Ascending aorta (tissue), 2 donors: ENCODE results near the gene RAB3GAP1. TPM values are rescaled to one million over a fixed set of nuclear protein-coding genes. Genes with fewer than 3 reads are reported as not detected.
A peak's percentile ranks its signal among the peaks of the same experiment; 100 is the strongest.
"Not testable (repeated sequence)": the region's sequence is repeated elsewhere in the genome, so short reads cannot be mapped to it uniquely, and the experiment has no call there.

Experiments
- DNase-seq, 2 donors: peaks; one replicate each; pipeline ENCODE4 v3.0.0-alpha.2; 2019; ENCODE audit warnings: low spot score in 2 of 2
- H3K27ac ChIP-seq, 2 donors: fragments of 200-600 bp; sonication (generic); one replicate each; pipeline ENCODE4 v1.5.1; 2016 to 2017; ENCODE audit warnings: mild to moderate bottlenecking in 1 of 2
- H3K27me3 ChIP-seq: fragments of 200-600 bp; sonication (generic); one replicate; pipeline ENCODE4 v1.5.1; 2017
- H3K36me3 ChIP-seq, 2 donors: fragments of 200-600 bp; sonication (generic); one replicate each; pipeline ENCODE4 v1.5.1; 2016
- H3K4me1 ChIP-seq, 2 donors: fragments of 200-600 bp; sonication (generic); one replicate each; pipeline ENCODE4 v1.5.1; 2016 to 2017; ENCODE audit warnings: mild to moderate bottlenecking in 1 of 2
- H3K4me3 ChIP-seq, 2 donors: fragments of 200-600 bp; sonication (generic); one replicate each; pipeline ENCODE4 v1.5.1; 2016 to 2017; ENCODE audit warnings: mild to moderate bottlenecking in 1 of 2
- H3K9me3 ChIP-seq, 2 donors: fragments of 200-600 bp; sonication (generic); one replicate each; pipeline ENCODE4 v1.5.1; 2016
- intact Hi-C: fragments of 100-400 bp; cut with DNase I; formaldehyde crosslinking; loops from one replicate; pipeline ENCODE4 v1.15.1; 2023
- total RNA-seq: library from RNA; depleted of rRNA; stranded (reverse); fragments of >200 nt; gene quantifications from one replicate; pipeline ENCODE4 v1.1.0, GENCODE V29; 2016
- TF ChIP-seq, protein P1 (sequence below), 3 experiments: fragments of 200-600 bp in 2 of 3; fragments of 450-650 bp in 1 of 3; sonication (generic) in 2 of 3; IDR thresholded peaks; one replicate each; pipeline ENCODE4 v1.5.1; 2016 to 2019; ENCODE audit warnings: antibody characterized with exemption in 3 of 3, mild to moderate bottlenecking in 1 of 3, moderate library complexity in 1 of 3

Gene RAB3GAP1
- total RNA-seq, 1 donor from 2014 or later, result 14.8 TPM

GRCh38 chr2:135029481-135030134, 22.5 kb upstream of the RAB3GAP1 start:
- intact Hi-C loops, result no loop called here
- TF ChIP-seq, protein P1, sequence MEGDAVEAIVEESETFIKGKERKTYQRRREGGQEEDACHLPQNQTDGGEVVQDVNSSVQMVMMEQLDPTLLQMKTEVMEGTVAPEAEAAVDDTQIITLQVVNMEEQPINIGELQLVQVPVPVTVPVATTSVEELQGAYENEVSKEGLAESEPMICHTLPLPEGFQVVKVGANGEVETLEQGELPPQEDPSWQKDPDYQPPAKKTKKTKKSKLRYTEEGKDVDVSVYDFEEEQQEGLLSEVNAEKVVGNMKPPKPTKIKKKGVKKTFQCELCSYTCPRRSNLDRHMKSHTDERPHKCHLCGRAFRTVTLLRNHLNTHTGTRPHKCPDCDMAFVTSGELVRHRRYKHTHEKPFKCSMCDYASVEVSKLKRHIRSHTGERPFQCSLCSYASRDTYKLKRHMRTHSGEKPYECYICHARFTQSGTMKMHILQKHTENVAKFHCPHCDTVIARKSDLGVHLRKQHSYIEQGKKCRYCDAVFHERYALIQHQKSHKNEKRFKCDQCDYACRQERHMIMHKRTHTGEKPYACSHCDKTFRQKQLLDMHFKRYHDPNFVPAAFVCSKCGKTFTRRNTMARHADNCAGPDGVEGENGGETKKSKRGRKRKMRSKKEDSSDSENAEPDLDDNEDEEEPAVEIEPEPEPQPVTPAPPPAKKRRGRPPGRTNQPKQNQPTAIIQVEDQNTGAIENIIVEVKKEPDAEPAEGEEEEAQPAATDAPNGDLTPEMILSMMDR (IDR thresholded peaks at IDR 0.05), result no peak
- H3K27ac ChIP-seq, result no peak overlapping the region
- H3K36me3 ChIP-seq, result no peaks in the 10 kb centered on the region
- no peak overlapping the region for H3K4me3 ChIP-seq
- no peaks in the 10 kb centered on the region for H3K4me1 ChIP-seq
- H3K27me3 ChIP-seq, result no peaks in the 10 kb centered on the region
- no peak for DNase-seq
- H3K9me3 ChIP-seq, result no peaks in the 10 kb centered on the region

- H3K36me3 ChIP-seq, result no peaks in the 10 kb centered on the region
- no peaks in the 10 kb centered on the region for H3K9me3 ChIP-seq
- H3K4me1 ChIP-seq, result no peaks in the 10 kb centered on the region
- no peaks in the 10 kb centered on the region for H3K27me3 ChIP-seq
- no peak overlapping the region for H3K27ac ChIP-seq
- H3K4me3 ChIP-seq, result no peak overlapping the region
- TF ChIP-seq, protein P1 (IDR thresholded peaks at IDR 0.05), result no peak
- no peak for DNase-seq
- intact Hi-C loops, result no loop called here
Measured at GRCh38 chr2:135030826-135031225, 21.3 kb upstream of the RAB3GAP1 start.

GRCh38 chr2:135033216-135033615, 18.9 kb upstream of the RAB3GAP1 start:
- H3K36me3 ChIP-seq, H3K27ac ChIP-seq, DNase-seq, H3K27me3 ChIP-seq, intact Hi-C loops, H3K9me3 ChIP-seq, H3K4me1 ChIP-seq, H3K4me3 ChIP-seq: not testable (repeated sequence)

DNA sequence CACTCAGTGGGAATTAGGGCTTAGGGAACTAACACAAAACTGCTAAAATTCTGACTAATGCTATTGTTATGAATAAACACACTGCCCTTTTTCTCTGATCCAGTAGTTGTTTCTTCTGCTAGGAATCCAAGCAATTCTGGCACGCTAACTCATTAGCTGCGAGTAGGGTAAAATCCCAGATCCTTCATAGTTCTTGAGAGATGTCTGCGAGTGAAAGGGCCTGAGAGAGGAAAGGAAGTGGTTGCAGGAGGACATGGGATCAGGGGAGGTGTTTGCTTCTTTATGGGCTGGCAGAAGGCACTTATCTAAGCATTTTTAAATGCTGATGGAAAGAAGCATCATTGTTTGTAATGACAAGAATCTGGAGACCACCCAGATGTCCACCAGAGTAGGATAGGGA, 14.3 kb upstream of the RAB3GAP1 start:
- TF ChIP-seq, protein P1 (IDR thresholded peaks at IDR 0.05), result no peak
- no peak overlapping the region for H3K4me3 ChIP-seq
- H3K27me3 ChIP-seq, result no peaks in the 10 kb centered on the region
- H3K36me3 ChIP-seq, result no peaks in the 10 kb centered on the region
- H3K9me3 ChIP-seq, result no peaks in the 10 kb centered on the region
- no peaks in the 10 kb centered on the region for H3K4me1 ChIP-seq
- H3K27ac ChIP-seq, result no peak overlapping the region
- DNase-seq, result no peak
- intact Hi-C loops, result no loop called here

- intact Hi-C loops, result no loop called here
- no peaks in the 10 kb centered on the region for H3K4me1 ChIP-seq
- no peak overlapping the region for H3K4me3 ChIP-seq
- H3K36me3 ChIP-seq, result no peaks in the 10 kb centered on the region
- TF ChIP-seq, protein P1 (IDR thresholded peaks at IDR 0.05), result peak in 2 of 3 experiments; percentile 16 to 24
- no peak overlapping the region for H3K27ac ChIP-seq
- no peaks in the 10 kb centered on the region for H3K27me3 ChIP-seq
- DNase-seq, result no peak
- H3K9me3 ChIP-seq, result no peaks in the 10 kb centered on the region
Measured at GRCh38 chr2:135043345-135043744, 8.7 kb upstream of the RAB3GAP1 start.

- intact Hi-C loops, result no loop called here
- no peak within 1 kb of the TSS for H3K4me3 ChIP-seq
- H3K27ac ChIP-seq, result no peak within 1 kb of the TSS
- H3K4me1 ChIP-seq, result peaks cover 0 to 6% of the 10 kb centered on the region in 2 donors
- no peak for DNase-seq
- H3K27me3 ChIP-seq, result no peaks in the 10 kb centered on the region
- TF ChIP-seq, protein P1 (IDR thresholded peaks at IDR 0.05), result no peak
- no peaks in the 10 kb centered on the region for H3K9me3 ChIP-seq
- H3K36me3 ChIP-seq, result no peaks in the 10 kb centered on the region
Measured at GRCh38 chr2:135047300-135047699, 4.8 kb upstream of the RAB3GAP1 start, which contains the start of gene MAP3K19. TSS of gene MAP3K19 (minus strand) at chr2:135047447. CDS start at chr2:135024647, 22,800 bp downstream.
